ENCODE data around the gene TCEA3.

TCEA3 gene

GRCh38 chr1:23362218-23362713 lies 62.3 kb downstream of the TCEA3 start:
- DNase-seq = no peak

GRCh38 chr1:23358310-23358875 lies 66.2 kb downstream of the TCEA3 start:
- DNase-seq = no peak

- no peak for DNase-seq
These were observed 67.2 kb downstream of the TCEA3 start for GRCh38 chr1:23357138-23357908.

GRCh38 chr1:23356471-23357137 lies 67.9 kb downstream of the TCEA3 start:
- DNase-seq = no peak

- DNase-seq = no peak
These were observed 70.3 kb downstream of the TCEA3 start for GRCh38 chr1:23354245-23354644.

GRCh38 chr1:23352096-23352695 lies 72.4 kb downstream of the TCEA3 start:
- DNase-seq = no peak

- DNase-seq = no peak
These were observed 78.6 kb downstream of the TCEA3 start for GRCh38 chr1:23345920-23346319.

- no peak for DNase-seq
These were observed 79.5 kb downstream of the TCEA3 start for GRCh38 chr1:23344987-23345472.

- DNase-seq = peak; percentile 99
These were observed 80.2 kb downstream of the TCEA3 start, which contains the start of gene HNRNPR for GRCh38 chr1:23344111-23344986. Gene HNRNPR (minus strand): TSS chr1:23344284. CDS start chr1:23341008, 3,276 bp downstream.

GRCh38 chr1:23343221-23344110 lies 81.1 kb downstream of the TCEA3 start:
- peak; percentile 83 for DNase-seq

- no peak for DNase-seq
These were observed 82.4 kb downstream of the TCEA3 start for GRCh38 chr1:23341931-23342692.

GRCh38 chr1:23339632-23340031 lies 84.9 kb downstream of the TCEA3 start:
- no peak for DNase-seq

GRCh38 chr1:23337869-23338268 lies 86.7 kb downstream of the TCEA3 start:
- DNase-seq = no peak

- DNase-seq = no peak
These were observed 92.8 kb downstream of the TCEA3 start for GRCh38 chr1:23331713-23332112.
